ENCODE results near the gene B3GNT2.

GRCh38 chr2:62177392-62178049 lies 18.4 kb upstream of the B3GNT2 start:
- no peak for TF ChIP-seq ZNF24 (IDR thresholded peaks at IDR 0.05)
- peak; percentile 65 for TF ChIP-seq MEIS2 (IDR thresholded peaks at IDR 0.05; ENCODE audit: partially characterized antibody)
- TF ChIP-seq, protein P1, sequence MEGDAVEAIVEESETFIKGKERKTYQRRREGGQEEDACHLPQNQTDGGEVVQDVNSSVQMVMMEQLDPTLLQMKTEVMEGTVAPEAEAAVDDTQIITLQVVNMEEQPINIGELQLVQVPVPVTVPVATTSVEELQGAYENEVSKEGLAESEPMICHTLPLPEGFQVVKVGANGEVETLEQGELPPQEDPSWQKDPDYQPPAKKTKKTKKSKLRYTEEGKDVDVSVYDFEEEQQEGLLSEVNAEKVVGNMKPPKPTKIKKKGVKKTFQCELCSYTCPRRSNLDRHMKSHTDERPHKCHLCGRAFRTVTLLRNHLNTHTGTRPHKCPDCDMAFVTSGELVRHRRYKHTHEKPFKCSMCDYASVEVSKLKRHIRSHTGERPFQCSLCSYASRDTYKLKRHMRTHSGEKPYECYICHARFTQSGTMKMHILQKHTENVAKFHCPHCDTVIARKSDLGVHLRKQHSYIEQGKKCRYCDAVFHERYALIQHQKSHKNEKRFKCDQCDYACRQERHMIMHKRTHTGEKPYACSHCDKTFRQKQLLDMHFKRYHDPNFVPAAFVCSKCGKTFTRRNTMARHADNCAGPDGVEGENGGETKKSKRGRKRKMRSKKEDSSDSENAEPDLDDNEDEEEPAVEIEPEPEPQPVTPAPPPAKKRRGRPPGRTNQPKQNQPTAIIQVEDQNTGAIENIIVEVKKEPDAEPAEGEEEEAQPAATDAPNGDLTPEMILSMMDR (IDR thresholded peaks at IDR 0.05 in 2 of 3, conservative IDR thresholded peaks at IDR 0.05 in 1 of 3; ENCODE audit: insufficient read depth in 2 of 3, low read depth in 1 of 3, low read length in 3 of 3) = no peak
- no peak for TF ChIP-seq STAT5B (CRISPR knock-in tag; IDR thresholded peaks at IDR 0.05)
- no peak for TF ChIP-seq SIN3B (IDR thresholded peaks at IDR 0.05; ENCODE audit: low read depth)
- TF ChIP-seq POLR2A (conservative IDR thresholded peaks at IDR 0.05) = no peak
- TF ChIP-seq BRCA1 (IDR thresholded peaks at IDR 0.05) = no peak
- TF ChIP-seq BRCA1 (CRISPR knock-in tag; IDR thresholded peaks at IDR 0.05) = no peak
- TF ChIP-seq, protein P2, sequence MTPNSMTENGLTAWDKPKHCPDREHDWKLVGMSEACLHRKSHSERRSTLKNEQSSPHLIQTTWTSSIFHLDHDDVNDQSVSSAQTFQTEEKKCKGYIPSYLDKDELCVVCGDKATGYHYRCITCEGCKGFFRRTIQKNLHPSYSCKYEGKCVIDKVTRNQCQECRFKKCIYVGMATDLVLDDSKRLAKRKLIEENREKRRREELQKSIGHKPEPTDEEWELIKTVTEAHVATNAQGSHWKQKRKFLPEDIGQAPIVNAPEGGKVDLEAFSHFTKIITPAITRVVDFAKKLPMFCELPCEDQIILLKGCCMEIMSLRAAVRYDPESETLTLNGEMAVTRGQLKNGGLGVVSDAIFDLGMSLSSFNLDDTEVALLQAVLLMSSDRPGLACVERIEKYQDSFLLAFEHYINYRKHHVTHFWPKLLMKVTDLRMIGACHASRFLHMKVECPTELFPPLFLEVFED (CRISPR knock-in tag; conservative IDR thresholded peaks at IDR 0.05) = no peak
- no peak for TF ChIP-seq MAFG (tag; conservative IDR thresholded peaks at IDR 0.05)
- TF ChIP-seq MCM2 (IDR thresholded peaks at IDR 0.05; ENCODE audit: low read depth) = no peak

Measured in K562 (cell line).